ENCODE data around the gene ARHGAP30.

GRCh38 chr1:161044535-161044907 is 25.2 kb downstream of the ARHGAP30 start:
- TF ChIP-seq CTCF (IDR thresholded peaks at IDR 0.05; ENCODE audit: low read depth, low read length, poor library complexity, severe bottlenecking) (no peak), EZH2phosphoT487 (IDR thresholded peaks at IDR 0.05; ENCODE audit: borderline replicate concordance, low read length) (no peak)

Measured in DOHH2 (cell line).